ENCODE measurements around the gene DDX55. TPM values are rescaled to one million over a fixed set of nuclear protein-coding genes. Genes with fewer than 3 reads are reported as not detected.

DDX55 gene
- total RNA-seq, 1 donor from 2014 or later, result 20.6 TPM

GRCh38 chr12:123614110-123614509, 12.2 kb downstream of the DDX55 start:
- no peak overlapping the region for H3K4me3 ChIP-seq (ENCODE audit: low read depth, low read length)
- no peak for DNase-seq (ENCODE audit: low read depth)
- TF ChIP-seq, protein P1, sequence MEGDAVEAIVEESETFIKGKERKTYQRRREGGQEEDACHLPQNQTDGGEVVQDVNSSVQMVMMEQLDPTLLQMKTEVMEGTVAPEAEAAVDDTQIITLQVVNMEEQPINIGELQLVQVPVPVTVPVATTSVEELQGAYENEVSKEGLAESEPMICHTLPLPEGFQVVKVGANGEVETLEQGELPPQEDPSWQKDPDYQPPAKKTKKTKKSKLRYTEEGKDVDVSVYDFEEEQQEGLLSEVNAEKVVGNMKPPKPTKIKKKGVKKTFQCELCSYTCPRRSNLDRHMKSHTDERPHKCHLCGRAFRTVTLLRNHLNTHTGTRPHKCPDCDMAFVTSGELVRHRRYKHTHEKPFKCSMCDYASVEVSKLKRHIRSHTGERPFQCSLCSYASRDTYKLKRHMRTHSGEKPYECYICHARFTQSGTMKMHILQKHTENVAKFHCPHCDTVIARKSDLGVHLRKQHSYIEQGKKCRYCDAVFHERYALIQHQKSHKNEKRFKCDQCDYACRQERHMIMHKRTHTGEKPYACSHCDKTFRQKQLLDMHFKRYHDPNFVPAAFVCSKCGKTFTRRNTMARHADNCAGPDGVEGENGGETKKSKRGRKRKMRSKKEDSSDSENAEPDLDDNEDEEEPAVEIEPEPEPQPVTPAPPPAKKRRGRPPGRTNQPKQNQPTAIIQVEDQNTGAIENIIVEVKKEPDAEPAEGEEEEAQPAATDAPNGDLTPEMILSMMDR (conservative IDR thresholded peaks at IDR 0.05; ENCODE audit: low read depth, low read length), result no peak

GRCh38 chr12:123614531-123614930, 12.6 kb downstream of the DDX55 start:
- TF ChIP-seq, protein P1 (conservative IDR thresholded peaks at IDR 0.05; ENCODE audit: low read depth, low read length), result no peak
- no peak overlapping the region for H3K4me3 ChIP-seq (ENCODE audit: low read depth, low read length)
- DNase-seq (ENCODE audit: low read depth), result no peak

DNA sequence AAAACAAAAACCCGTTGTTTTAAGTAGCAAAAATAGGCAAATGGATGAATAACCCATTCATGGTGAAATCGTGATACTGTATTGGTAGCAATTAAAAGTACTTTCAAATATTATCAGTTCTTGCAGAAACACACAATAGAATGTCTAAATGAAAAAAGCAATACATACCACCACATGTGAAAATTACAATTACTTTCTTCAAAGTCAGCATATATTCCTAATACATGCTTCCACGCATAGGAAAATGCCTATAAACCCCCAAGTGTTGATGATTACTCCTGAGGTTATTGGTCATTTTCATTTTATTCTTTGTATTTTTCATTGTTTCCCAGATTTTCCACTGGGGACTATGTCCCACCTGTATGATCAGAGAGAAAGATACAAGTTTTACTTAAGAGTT, 15.2 kb downstream of the DDX55 start:
- no peak overlapping the region for H3K4me3 ChIP-seq (ENCODE audit: low read depth, low read length)
- TF ChIP-seq, protein P1 (conservative IDR thresholded peaks at IDR 0.05; ENCODE audit: low read depth, low read length), result no peak
- no peak for DNase-seq (ENCODE audit: low read depth)

DNA sequence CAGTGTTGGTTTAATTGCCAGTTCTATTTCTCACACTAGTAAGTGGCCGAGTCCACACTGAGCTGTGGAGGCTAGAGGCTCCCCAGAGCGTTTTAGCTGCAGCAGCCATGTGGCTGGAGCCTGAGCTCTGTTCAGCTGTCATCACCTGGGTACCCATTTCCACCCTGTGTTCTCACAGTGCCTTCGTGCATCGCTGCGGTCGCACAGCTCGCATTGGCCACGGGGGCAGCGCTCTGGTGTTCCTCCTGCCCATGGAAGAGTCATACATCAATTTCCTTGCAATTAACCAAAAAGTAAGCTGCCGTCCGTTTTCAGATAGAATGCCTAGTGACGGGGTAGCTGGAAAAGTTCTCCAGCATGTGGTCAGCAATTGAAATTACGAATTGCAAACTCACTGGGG, 15.7 kb downstream of the DDX55 start:
- no peak overlapping the region for H3K4me3 ChIP-seq (ENCODE audit: low read depth, low read length)
- TF ChIP-seq, protein P1 (conservative IDR thresholded peaks at IDR 0.05; ENCODE audit: low read depth, low read length), result no peak

DNA sequence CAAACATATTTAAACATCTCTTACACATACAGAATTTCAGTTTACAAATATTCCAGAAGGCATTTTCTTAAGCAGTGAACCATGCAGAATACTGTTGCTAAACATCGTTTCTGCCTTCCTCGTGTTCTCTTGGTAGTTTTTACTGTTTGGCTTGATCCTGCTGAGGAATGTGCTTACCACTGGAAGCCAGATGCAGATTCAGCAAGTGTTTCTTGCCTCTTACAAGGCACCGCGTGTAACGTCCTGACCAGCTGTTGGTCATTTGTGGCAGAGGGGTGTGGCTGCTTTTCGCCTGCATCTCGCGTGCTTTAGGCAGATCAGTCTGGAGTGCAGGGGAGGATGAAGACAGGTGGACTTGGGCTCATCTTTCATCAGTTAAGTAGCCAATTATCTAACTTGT, 19.2 kb downstream of the DDX55 start:
- TF ChIP-seq, protein P1 (conservative IDR thresholded peaks at IDR 0.05; ENCODE audit: low read depth, low read length), result no peak
- no peak overlapping the region for H3K4me3 ChIP-seq (ENCODE audit: low read depth, low read length)

More for the DNA sequence above, 15.7 kb downstream of the DDX55 start:
- DNase-seq (ENCODE audit: low read depth), result no peak

GRCh38 chr12:123621619-123622530, 20.0 kb downstream of the DDX55 start:
- H3K4me3 ChIP-seq (ENCODE audit: low read depth, low read length), result no peak overlapping the region
- DNase-seq (ENCODE audit: low read depth), result no peak
- TF ChIP-seq, protein P1 (conservative IDR thresholded peaks at IDR 0.05; ENCODE audit: low read depth, low read length), result no peak

More for the DNA sequence above, 19.2 kb downstream of the DDX55 start:
- DNase-seq (ENCODE audit: low read depth), result no peak

All from epithelial cell of proximal tubule (primary cell).